GM12865 (cell line): ENCODE results near the gene RGS14.
"Not testable (repeated sequence)": the region's sequence is repeated elsewhere in the genome, so short reads cannot be mapped to it uniquely, and the experiment has no call there.

Source experiments
- DNase-seq: peaks from one replicate; pipeline ENCODE4 v3.0.0; 2010; ENCODE audit warnings: low read depth
- H3K4me3 ChIP-seq: 2 replicates; pipeline ENCODE4 v1.5.1; 2011; ENCODE audit warnings: mild to moderate bottlenecking, low read depth, low read length, control low read depth
- TF ChIP-seq, protein P1 (sequence below): IDR thresholded peaks from 2 replicates; pipeline ENCODE4 v1.5.1; 2011; ENCODE audit warnings: low read length, control low read depth, low read depth, inconsistent platforms; ENCODE audit not compliant: insufficient read depth; ENCODE audit errors: missing control alignments

RGS14 gene

DNA sequence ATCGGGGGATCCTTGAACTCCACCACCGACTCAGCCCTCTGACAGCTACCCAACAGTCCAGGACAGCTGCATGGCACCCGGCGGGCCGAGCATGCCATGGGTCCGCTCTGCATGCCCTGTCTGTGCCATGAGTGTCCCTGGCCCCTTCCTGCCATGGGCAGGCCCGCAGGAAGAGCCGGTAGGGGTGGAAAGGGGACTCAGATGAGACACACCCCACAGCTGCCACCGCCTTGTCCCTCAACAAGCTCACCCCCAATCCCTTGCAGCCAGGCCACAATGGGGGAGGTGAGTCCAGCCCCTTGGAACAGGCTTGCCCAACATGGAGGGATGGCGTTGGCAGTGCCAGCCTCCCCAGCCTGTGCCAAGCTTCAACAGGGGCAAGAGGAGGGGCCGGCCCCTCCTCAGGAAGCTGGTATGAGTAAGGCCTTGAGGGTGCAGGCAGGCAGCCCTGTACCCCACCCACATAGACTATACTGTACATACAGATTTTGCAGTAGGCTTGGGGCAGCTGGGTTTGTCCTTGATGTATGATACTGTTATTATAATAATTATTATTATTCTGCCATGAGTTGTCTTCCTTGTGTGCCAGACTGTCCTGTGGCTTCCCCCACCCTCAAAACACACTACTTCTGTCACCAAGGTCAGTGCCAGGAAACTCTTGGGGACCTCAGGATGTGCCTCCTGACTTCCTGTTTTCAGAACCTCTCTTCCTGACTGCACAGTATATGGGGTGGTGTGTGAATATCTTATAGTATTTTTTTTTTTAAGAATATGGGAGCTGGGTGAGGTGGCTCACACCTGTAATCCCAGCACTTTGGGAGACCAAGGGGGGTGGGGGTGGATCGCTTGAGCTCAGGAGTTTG lies 14.5 kb downstream of the RGS14 start:
- H3K4me3 ChIP-seq: no peak overlapping the region
- TF ChIP-seq, protein P1, sequence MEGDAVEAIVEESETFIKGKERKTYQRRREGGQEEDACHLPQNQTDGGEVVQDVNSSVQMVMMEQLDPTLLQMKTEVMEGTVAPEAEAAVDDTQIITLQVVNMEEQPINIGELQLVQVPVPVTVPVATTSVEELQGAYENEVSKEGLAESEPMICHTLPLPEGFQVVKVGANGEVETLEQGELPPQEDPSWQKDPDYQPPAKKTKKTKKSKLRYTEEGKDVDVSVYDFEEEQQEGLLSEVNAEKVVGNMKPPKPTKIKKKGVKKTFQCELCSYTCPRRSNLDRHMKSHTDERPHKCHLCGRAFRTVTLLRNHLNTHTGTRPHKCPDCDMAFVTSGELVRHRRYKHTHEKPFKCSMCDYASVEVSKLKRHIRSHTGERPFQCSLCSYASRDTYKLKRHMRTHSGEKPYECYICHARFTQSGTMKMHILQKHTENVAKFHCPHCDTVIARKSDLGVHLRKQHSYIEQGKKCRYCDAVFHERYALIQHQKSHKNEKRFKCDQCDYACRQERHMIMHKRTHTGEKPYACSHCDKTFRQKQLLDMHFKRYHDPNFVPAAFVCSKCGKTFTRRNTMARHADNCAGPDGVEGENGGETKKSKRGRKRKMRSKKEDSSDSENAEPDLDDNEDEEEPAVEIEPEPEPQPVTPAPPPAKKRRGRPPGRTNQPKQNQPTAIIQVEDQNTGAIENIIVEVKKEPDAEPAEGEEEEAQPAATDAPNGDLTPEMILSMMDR: no peak

DNA sequence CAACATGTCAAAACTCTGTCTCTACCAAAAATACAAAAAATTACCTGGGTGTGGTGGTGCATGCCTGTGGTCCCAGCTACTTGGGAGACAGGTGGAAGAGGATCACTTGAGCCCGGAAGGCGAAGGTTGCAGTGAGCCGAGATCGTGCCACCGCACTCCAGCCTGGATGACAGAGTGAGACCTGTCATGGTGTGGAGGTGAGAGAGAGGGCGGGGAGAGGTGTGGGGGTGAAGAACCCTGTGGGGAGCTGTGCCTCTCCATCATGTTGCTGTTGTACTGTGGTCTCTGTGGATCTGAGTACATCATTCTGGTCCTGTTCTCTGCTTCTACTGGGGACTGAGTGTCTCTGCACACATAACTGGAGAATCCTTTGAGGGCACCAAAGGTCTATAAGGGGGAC lies 15.2 kb downstream of the RGS14 start:
- no peak overlapping the region for H3K4me3 ChIP-seq
- TF ChIP-seq, protein P1: no peak
- DNase-seq: no peak

More for the DNA sequence above, 14.5 kb downstream of the RGS14 start:
- DNase-seq: no peak

DNA sequence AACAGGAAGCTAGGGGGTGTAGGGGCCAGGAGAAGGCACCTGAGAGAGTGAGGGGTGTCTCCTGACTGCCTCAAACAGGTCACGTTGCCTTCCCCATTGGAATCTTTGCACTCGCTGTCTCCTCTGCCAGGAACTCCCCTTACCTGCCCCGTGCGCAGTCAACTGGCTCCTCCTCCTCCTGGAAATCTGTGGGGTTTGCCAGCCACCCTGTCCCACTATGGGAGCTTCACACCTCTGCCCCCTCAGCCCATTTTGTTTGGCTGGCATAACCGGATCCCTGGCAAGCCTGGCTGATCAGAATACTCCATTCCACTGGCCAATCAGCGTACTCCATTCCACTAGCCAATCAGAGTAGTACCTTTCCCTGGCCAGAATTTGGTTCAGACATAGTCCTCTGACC lies 16.1 kb downstream of the RGS14 start:
- TF ChIP-seq, protein P1: no peak
- no peak overlapping the region for H3K4me3 ChIP-seq
- no peak for DNase-seq

DNA sequence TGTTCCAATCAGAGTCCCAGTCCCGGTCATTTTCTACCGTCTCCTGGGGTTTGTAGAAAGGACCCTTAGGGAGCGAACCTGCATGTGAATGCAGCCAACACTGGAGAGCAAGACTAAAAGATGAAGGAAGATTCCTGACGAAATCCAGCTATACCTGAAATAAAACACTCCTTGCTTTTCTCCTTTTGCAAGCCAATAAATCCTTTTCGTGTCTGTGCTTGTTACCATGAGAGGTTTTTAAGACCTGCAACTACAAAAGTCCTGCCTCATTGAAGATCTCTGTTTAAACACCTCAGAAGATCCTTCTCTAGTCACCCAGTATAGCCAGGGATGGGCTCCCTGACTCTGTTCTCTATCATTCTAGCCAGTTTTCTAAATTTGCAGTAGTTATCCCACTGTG lies 16.5 kb downstream of the RGS14 start:
- DNase-seq: no peak

DNA sequence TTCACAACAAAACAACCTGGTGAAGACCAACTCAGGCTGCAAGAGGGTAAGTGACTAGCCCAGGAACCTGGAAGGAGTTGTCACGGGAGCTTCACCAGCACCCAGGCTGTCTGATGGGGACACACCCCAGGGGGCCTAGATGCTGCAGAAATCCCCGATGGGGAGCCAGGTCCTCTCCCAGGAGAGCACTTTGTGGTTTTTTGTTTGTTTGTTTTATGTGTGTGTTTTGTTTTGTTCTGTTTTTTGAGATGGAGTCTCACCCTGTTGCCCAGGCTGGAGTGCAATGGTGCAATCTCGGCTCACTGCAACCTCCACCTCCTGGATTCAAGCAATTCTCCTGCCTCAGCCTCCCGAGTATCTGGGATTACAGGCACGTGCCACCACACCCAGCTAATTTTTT lies 17.8 kb downstream of the RGS14 start:
- peak; percentile 35 for DNase-seq
- not testable (repeated sequence) for H3K4me3 ChIP-seq

More for the DNA sequence above, 16.5 kb downstream of the RGS14 start:
- TF ChIP-seq, protein P1: no peak
- H3K4me3 ChIP-seq: no peak overlapping the region

DNA sequence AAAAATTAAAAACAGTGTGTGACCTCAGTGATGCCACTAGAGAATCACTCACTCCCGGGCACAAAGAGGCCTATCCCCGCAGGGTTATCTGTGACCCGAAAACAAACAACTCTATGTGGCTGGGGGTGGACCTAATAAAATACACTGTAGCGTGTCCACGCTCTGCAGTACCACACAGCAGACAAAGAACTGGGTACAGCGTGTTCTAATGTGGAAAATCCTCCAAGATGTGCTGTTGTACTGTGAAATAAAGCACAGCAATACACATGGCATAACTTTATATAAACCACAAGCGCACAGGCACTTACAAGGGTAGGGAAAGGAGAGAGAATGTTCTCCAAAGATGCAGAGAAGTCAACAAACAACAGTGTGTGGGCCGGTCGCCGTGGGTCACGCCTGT lies 18.4 kb downstream of the RGS14 start:
- TF ChIP-seq, protein P1: no peak
- no peak for DNase-seq
- no peak overlapping the region for H3K4me3 ChIP-seq

DNA sequence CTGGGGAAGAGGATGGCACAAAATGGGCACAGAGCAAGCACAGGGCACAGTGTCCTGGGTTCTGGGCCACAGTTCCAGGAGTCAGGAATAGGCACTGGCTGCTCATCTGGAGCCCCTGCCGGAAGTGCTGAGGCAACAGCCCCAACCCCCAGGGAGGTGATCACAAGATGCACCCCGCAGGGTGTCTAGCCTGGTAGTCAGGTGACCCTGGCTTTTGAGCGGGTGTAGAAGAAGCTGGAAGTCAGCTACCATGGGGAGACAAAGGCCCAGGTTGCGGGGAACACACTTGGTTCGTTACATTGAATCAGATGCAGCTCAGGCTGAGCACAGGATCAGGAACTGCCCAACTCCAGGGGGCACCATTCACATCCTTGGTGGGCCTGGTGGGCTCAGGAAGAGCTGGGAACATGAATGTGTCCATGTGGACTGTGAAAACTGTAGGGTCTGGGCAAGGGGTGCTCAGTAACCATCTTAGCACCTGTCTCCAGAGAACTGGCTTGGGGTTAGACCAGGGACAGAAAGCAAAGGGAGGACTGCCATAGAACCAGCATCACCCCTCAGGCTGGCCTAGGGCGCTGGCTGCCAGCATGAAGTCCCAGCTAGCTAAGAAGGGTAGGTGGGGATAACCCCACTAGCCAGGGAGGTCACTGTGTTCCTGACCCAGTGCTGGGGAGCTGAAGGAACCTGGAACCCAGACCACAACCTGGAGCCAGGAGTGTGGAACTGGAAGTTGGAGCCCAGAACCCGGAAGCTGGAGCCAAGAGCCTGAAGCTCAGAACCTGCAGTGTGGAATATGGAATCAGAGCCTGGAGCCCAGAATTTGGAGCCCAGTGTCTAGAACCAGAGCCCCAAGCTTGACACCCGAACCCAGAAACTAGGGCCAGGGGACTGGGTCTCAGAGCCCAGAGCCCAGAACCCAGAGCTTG lies 20.4 kb downstream of the RGS14 start:
- TF ChIP-seq, protein P1: no peak
- DNase-seq: no peak

More for the DNA sequence above, 20.4 kb downstream of the RGS14 start:
- no peak overlapping the region for H3K4me3 ChIP-seq
